ENCODE data around the gene TECPR2. TPM values are rescaled to one million over a fixed set of nuclear protein-coding genes. Genes with fewer than 3 reads are reported as not detected.

TECPR2 gene
- total and polyA plus RNA-seq, 12 donors, result 5.1 to 74.3 (median 12.9) TPM

- 93 to 98% (median 96%) methylated on average over 11 of the region's 11 CpGs for WGBS, 4 donors
- Histone ChIP-seq H3K36me3 (replicated peaks in 1 of 2) (peaks cover 0 to 35% of the 10 kb centered on the region in 2 donors), H3K9me3 (replicated peaks in 1 of 3) (no peaks in the 10 kb centered on the region), H3K27me3 (no peaks in the 10 kb centered on the region), H3K4me1 (replicated peaks in 1 of 2) (peaks cover 0 to 6% of the 10 kb centered on the region in 2 donors), H3K27ac (no peak overlapping the region), H3K4me3 (no peak overlapping the region)
- TF ChIP-seq POLR2A (IDR thresholded peaks at IDR 0.05), result no peak
- TF ChIP-seq, protein P1, sequence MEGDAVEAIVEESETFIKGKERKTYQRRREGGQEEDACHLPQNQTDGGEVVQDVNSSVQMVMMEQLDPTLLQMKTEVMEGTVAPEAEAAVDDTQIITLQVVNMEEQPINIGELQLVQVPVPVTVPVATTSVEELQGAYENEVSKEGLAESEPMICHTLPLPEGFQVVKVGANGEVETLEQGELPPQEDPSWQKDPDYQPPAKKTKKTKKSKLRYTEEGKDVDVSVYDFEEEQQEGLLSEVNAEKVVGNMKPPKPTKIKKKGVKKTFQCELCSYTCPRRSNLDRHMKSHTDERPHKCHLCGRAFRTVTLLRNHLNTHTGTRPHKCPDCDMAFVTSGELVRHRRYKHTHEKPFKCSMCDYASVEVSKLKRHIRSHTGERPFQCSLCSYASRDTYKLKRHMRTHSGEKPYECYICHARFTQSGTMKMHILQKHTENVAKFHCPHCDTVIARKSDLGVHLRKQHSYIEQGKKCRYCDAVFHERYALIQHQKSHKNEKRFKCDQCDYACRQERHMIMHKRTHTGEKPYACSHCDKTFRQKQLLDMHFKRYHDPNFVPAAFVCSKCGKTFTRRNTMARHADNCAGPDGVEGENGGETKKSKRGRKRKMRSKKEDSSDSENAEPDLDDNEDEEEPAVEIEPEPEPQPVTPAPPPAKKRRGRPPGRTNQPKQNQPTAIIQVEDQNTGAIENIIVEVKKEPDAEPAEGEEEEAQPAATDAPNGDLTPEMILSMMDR (IDR thresholded peaks at IDR 0.05), result no peak
- intact Hi-C loops (cut with DNase I), result no loop called here
- DNase-seq, result no peak
Observed at GRCh38 chr14:102440392-102440791, 77.7 kb downstream of the TECPR2 start.

GRCh38 chr14:102442241-102443211 is 79.8 kb downstream of the TECPR2 start:
- Histone ChIP-seq H3K4me1 (replicated peaks in 1 of 2) (peaks cover 0 to 6% of the 10 kb centered on the region in 2 donors), H3K36me3 (replicated peaks in 1 of 2) (peaks cover 0 to 54% of the 10 kb centered on the region in 2 donors), H3K4me3 (no peak overlapping the region), H3K9me3 (replicated peaks in 1 of 3) (no peaks in the 10 kb centered on the region), H3K27me3 (no peaks in the 10 kb centered on the region), H3K27ac (no peak overlapping the region)
- TF ChIP-seq, protein P1 (IDR thresholded peaks at IDR 0.05), result no peak
- no peak for TF ChIP-seq POLR2A (IDR thresholded peaks at IDR 0.05)
- DNase-seq, result no peak
- 91 to 94% (median 92%) methylated on average over 9 to 15 of the region's 15 CpGs for WGBS, 4 donors
- intact Hi-C loops (cut with DNase I), result no loop called here

DNA sequence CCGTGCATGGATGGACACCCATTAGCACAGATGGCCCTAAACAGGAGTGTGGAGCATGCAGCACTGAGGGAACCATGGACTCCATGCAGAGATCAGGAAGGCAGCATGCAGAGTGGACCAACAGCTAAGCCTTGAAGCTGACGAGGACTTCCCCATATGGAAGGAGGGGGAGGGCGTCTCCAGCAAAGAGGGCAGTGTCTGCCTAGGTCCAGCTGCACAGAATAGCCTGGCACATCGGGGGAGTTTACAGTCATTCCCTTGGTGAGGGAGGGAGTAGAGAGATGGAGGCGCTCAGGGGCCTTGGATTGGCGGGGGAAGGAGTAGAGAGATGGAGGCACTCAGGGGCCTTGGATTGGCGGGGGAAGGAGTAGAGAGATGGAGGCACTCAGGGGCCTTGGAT is 82.3 kb downstream of the TECPR2 start:
- no peak overlapping the region for H3K4me3 ChIP-seq
- TF ChIP-seq, protein P1 (IDR thresholded peaks at IDR 0.05), result no peak
- TF ChIP-seq POLR2A (IDR thresholded peaks at IDR 0.05), result no peak
- no peaks in the 10 kb centered on the region for H3K9me3 ChIP-seq (replicated peaks in 1 of 3)
- H3K27ac ChIP-seq, result no peak overlapping the region
- H3K4me1 ChIP-seq (replicated peaks in 1 of 2), result no peaks in the 10 kb centered on the region
- H3K36me3 ChIP-seq (replicated peaks in 1 of 2), result peaks cover 0 to 54% of the 10 kb centered on the region in 2 donors
- no peaks in the 10 kb centered on the region for H3K27me3 ChIP-seq
- DNase-seq, result no peak
- WGBS, 4 donors, result 87 to 94% (median 90%) methylated on average over 7 of the region's 7 CpGs
- intact Hi-C loops (cut with DNase I), result no loop called here

DNA sequence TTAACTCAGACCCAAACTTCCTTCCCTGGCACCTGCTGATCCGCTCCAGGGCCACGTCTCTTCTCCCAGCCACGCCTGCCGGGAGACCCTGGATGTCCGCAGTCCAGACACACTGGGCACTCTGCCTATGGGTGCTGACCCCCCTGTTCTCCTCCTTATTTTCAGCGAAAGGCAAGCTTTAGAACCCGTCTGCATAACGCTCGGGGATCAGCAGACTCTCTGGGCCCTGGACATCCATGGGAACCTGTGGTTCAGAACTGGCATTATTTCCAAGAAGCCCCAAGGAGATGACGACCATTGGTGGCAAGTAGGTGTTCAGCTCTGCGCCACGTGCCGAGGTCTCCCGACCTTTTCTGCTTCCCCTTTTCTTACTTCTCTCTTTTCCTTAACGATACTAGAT is 82.9 kb downstream of the TECPR2 start:
- TF ChIP-seq, protein P1 (IDR thresholded peaks at IDR 0.05), result no peak
- TF ChIP-seq POLR2A (IDR thresholded peaks at IDR 0.05), result no peak
- Histone ChIP-seq H3K4me3 (no peak overlapping the region), H3K27me3 (no peaks in the 10 kb centered on the region), H3K27ac (no peak overlapping the region), H3K9me3 (replicated peaks in 1 of 3) (no peaks in the 10 kb centered on the region), H3K36me3 (replicated peaks in 1 of 2) (peaks cover 0 to 54% of the 10 kb centered on the region in 2 donors), H3K4me1 (replicated peaks in 1 of 2) (no peaks in the 10 kb centered on the region)
- no peak for DNase-seq
- 92 to 94% (median 94%) methylated on average over 14 to 15 of the region's 15 CpGs for WGBS, 4 donors
- intact Hi-C loops (cut with DNase I), result no loop called here

Data from adrenal gland (tissue), 12 donors.